ENCODE results near the gene HLA-DPB1. TPM values are rescaled to one million over a fixed set of nuclear protein-coding genes. Genes with fewer than 3 reads are reported as not detected.

The HLA-DPB1 gene
- total RNA-seq, 2 donors from 2014 or later = 12.5 to 20.9 TPM

DNA sequence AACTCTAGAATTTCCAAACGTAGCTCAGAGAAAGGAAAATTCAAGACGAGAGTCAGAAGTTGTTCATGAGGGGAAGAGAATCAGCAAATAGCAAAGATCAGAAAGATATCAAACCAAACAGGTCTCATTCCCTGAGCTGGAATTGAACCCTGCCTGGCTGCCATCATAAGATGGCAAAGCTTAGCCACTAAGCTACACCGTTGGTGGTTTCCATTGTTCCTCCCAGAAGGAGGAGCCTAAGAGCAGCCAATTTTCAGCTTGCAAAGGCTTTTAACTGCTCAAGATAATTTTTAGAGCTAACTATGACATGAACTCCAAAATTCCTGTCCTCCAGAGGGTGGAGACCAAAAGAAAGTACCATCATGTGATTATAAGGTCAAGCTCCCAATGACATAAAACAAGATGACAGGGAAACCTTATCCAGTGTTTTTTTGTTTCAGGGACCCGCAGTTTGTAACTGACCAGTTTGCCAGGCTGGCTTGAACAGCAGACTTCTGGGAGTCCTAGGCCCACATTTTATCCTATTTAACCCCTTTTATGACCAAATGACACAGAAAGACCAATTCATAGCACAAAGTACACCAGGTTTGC is 60.6 kb downstream of the HLA-DPB1 start:
- H3K9me3 Mint-ChIP-seq = no peaks in the 10 kb centered on the region
- no peak for DNase-seq

More for the DNA sequence above, 60.6 kb downstream of the HLA-DPB1 start:
- Mint-ChIP-seq H3K36me3 (ENCODE audit: insufficient read depth in 2 of 2) (no peaks in the 10 kb centered on the region), H3K4me1 (ENCODE audit: low read depth) (no peaks in the 10 kb centered on the region), H3K27ac (no peak overlapping the region), H3K4me3 (no peak overlapping the region), H3K27me3 (ENCODE audit: low read depth) (peaks cover 32% of the 10 kb centered on the region)
- no peak for ATAC-seq (replicated peaks in 1 of 2)

Other genes starting within 250 kb of the HLA-DPB1 start
- 100 to 1,000 TPM; 117 to 127 TPM for gene TAP2, start 237.3 kb upstream of the HLA-DPB1 start, total RNA-seq
- 100 to 1,000 TPM; 301 to 305 TPM for gene PSMB8, start 231.9 kb upstream of the HLA-DPB1 start, total RNA-seq
- gene TAP1, start 222.3 kb upstream of the HLA-DPB1 start, total RNA-seq = 100 to 1,000 TPM; 328 to 373 TPM
- 100 to 1,000 TPM; 271 to 299 TPM for gene PSMB9, start 221.8 kb upstream of the HLA-DPB1 start, total RNA-seq
- gene HLA-DMB, start 135.0 kb upstream of the HLA-DPB1 start, total RNA-seq = 1 to 10 TPM; 3.4 to 3.6 TPM
- gene HLA-DMA, start 122.9 kb upstream of the HLA-DPB1 start, total RNA-seq = 10 to 100 TPM; 19.4 to 20.2 TPM
- 100 to 1,000 TPM; 238 to 291 TPM for gene BRD2, start 107.4 kb upstream of the HLA-DPB1 start, total RNA-seq
- gene HLA-DOA, start 66.4 kb upstream of the HLA-DPB1 start, total RNA-seq = 1 to 10 TPM; 3.1 to 3.9 TPM
- gene HLA-DPA1, start 2.3 kb upstream of the HLA-DPB1 start, total RNA-seq = 10 to 100 TPM; 11.4 to 25.8 TPM
- gene COL11A2, start 116.5 kb downstream of the HLA-DPB1 start, total RNA-seq = 1 to 10 TPM; 2.5 to 3.2 TPM
- 10 to 100 TPM; 55.6 to 57.5 TPM for gene RXRB, start 124.7 kb downstream of the HLA-DPB1 start, total RNA-seq
- 10 to 100 TPM; 56.1 to 58.3 TPM for gene SLC39A7, start 124.9 kb downstream of the HLA-DPB1 start, total RNA-seq
- gene HSD17B8, start 128.7 kb downstream of the HLA-DPB1 start, total RNA-seq = 10 to 100 TPM; 35.8 to 36.0 TPM
- gene RING1, start 132.5 kb downstream of the HLA-DPB1 start, total RNA-seq = 10 to 100 TPM; 30.1 to 37.7 TPM
- gene VPS52, start 195.9 kb downstream of the HLA-DPB1 start, total RNA-seq = 10 to 100 TPM; 50.7 to 54.9 TPM
- gene RPS18, start 196.1 kb downstream of the HLA-DPB1 start, total RNA-seq = 1,000 to 10,000 TPM; 4,335 to 4,825 TPM
- 10 to 100 TPM; 10.1 to 14.2 TPM for gene B3GALT4, start 201.1 kb downstream of the HLA-DPB1 start, total RNA-seq
- gene WDR46, start 213.2 kb downstream of the HLA-DPB1 start, total RNA-seq = 10 to 100 TPM; 46.6 to 54.0 TPM
- gene PFDN6, start 213.6 kb downstream of the HLA-DPB1 start, total RNA-seq = 10 to 100 TPM; 41.9 to 54.6 TPM
- gene RGL2, start 223.0 kb downstream of the HLA-DPB1 start, total RNA-seq = 10 to 100 TPM; 34.3 to 43.7 TPM
- 100 to 1,000 TPM; 180 to 210 TPM for gene TAPBP, start 238.1 kb downstream of the HLA-DPB1 start, total RNA-seq
- gene ZBTB22, start 241.8 kb downstream of the HLA-DPB1 start, total RNA-seq = 10 to 100 TPM; 14.9 to 16.1 TPM
- gene DAXX, start 247.0 kb downstream of the HLA-DPB1 start, total RNA-seq = 10 to 100 TPM; 56.5 to 61.3 TPM

Measured in activated T-cell treated with anti-CD3 and anti-CD28 coated beads, Interleukin-2, amount 50 U/mL, for 72 hours (primary cell).